Activated CD4-positive, alpha-beta memory T cell treated with anti-CD3 and anti-CD28 coated beads, Interleukin-2, amount 10 ng/mL, durations not matched to agents 7 days and 5 days (primary cell): Measurements from ENCODE around the gene IL20. TPM values are rescaled to one million over a fixed set of nuclear protein-coding genes. Genes with fewer than 3 reads are reported as not detected.

Experiments
- CTCF ChIA-PET: fragments of 350-600 bp; sonication (Branson Sonifier 250); formaldehyde crosslinking; loops from one replicate; lab custom pipeline; 2021; ENCODE audit warnings: antibody characterized with exemption, inconsistent platforms; lab: Charles Lee
- POLR2A ChIA-PET: fragments of 350-600 bp; sonication (Branson Sonifier 250); formaldehyde crosslinking; loops from one replicate; lab custom pipeline; 2021; ENCODE audit warnings: antibody characterized with exemption; lab: Charles Lee
- DNase-seq: peaks from one replicate; pipeline ENCODE4 v3.0.0-alpha.2; 2020
- H3K27ac Mint-ChIP-seq: one replicate; pipeline ENCODE4 v1.8.0; 2021; ENCODE audit warnings: mild to moderate bottlenecking, mixed read lengths
- H3K27me3 Mint-ChIP-seq: one replicate; pipeline ENCODE4 v1.8.0; 2021; ENCODE audit warnings: mixed read lengths
- H3K36me3 Mint-ChIP-seq: one replicate; pipeline ENCODE4 v1.8.0; 2021; ENCODE audit warnings: low read depth, mixed read lengths
- H3K4me1 Mint-ChIP-seq: one replicate; pipeline ENCODE4 v1.8.0; 2021; ENCODE audit warnings: mixed read lengths
- H3K4me3 Mint-ChIP-seq: one replicate; pipeline ENCODE4 v1.8.0; 2021; ENCODE audit warnings: mild to moderate bottlenecking, mixed read lengths
- H3K9me3 Mint-ChIP-seq: one replicate; pipeline ENCODE4 v1.8.0; 2021; ENCODE audit warnings: mixed read lengths
- total RNA-seq, 2 experiments: library from RNA; stranded (reverse); gene quantifications; one replicate each; pipeline ENCODE4 v1.2.3, GENCODE V29; 2021

Gene IL20
- not detected for total RNA-seq

GRCh38 chr1:206864939-206865671 lies at the start of gene IL20:
TSS of gene IL20 (plus strand) at chr1:206865623. CDS start at chr1:206865853, 230 bp downstream.
- Mint-ChIP-seq H3K4me1 (peaks cover 5% of the 10 kb centered on the region), H3K27me3 (peaks cover 54% of the 10 kb centered on the region), H3K9me3 (no peaks in the 10 kb centered on the region), H3K27ac (no peak within 1 kb of the TSS), H3K4me3 (no peak within 1 kb of the TSS), H3K36me3 (no peaks in the 10 kb centered on the region)
- ChIA-PET POLR2A (no interaction called here), CTCF (interaction anchor here (0.7 to 1.9 kb wide), 15 partner anchors 9 to 117 kb away, joined by 3 to 12 read pairs (median 4); no protein-coding TSS in a partner anchor)
- DNase-seq, result peak; percentile 80

DNA sequence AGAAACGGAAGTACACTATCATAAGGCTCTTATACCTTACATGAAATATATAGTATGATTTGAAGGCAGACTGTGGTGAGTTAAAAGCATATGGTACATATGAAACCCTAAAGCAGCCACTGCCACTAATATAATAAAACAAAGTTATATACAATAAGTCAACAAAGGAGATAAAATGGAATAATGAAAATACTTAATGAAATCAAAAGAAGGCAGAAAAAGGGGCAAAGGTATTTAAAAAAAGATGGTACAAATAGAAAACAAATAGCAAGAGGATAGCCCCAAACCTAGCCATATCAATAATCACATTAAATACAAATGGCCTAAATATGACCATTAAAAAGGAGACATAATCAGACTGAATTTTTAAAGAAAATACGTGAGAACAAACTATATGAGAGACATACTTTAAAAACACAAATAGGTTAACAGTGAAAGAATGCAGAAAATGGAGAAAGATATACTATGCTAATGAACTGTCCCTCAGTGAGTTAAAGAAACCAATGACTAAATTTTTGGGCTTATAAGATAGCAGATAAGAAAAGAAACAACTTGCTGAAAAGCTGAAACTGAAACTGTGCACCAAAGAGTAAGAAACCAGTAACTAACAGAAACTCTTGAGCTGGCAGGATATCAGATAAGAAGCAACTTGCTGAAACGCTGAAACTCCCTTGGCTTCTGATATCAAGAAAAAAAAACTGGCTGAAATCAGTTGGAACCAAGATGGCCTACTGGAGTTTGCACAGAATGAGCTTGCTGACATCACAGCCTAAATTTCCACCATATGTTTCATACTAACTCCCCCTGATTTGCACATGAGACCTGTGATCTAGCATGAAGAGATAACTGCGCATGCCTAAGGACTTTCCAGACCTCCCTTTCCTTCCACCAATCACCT lies 48.8 kb upstream of the IL20 start:
- ChIA-PET CTCF (interaction anchor here (0.6 to 2.3 kb wide), 18 partner anchors 7 to 182 kb away, joined by 3 to 20 read pairs (median 4); partner anchors contain the start of gene DYRK3), POLR2A (interaction anchor here (0.6 to 2.2 kb wide), 11 partner anchors 12 to 230 kb away, joined by 3 to 21 read pairs (median 3); partner anchors contain the start of gene IL19)
- DNase-seq, result peak; percentile 33
- peaks cover 20% of the 10 kb centered on the region for H3K36me3 Mint-ChIP-seq
- peaks cover 19% of the 10 kb centered on the region for H3K9me3 Mint-ChIP-seq
- H3K27me3 Mint-ChIP-seq, result no peaks in the 10 kb centered on the region
- H3K4me3 Mint-ChIP-seq, result peak overlapping the region; percentile 0
- peak overlapping the region; percentile 85 for H3K27ac Mint-ChIP-seq
- peaks cover 40% of the 10 kb centered on the region for H3K4me1 Mint-ChIP-seq

DNA sequence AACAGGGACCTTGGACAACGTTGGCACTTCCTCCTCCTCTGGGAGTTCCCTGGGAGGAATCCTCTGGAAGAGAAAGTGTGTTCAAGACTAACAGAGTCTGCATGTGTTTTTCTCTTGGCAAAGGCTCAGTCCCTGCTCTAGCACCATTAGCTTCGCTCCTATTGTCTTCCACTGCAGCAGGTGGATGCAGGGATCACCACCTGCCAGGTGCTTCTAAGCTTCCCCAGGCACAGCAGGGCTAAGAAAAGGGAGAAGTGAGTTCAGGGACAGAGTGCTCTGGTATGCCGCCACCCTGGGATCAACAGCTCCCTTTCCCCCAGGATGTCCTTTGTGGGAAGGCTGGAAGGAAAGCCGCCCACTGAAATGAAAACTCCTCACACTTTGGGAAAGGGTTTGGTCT lies 43.9 kb upstream of the IL20 start:
- Mint-ChIP-seq H3K27me3 (no peaks in the 10 kb centered on the region), H3K4me1 (peaks cover 22% of the 10 kb centered on the region), H3K36me3 (no peaks in the 10 kb centered on the region), H3K9me3 (no peaks in the 10 kb centered on the region), H3K27ac (no peak overlapping the region), H3K4me3 (no peak overlapping the region)
- ChIA-PET CTCF (interaction anchor here (1.1 to 1.2 kb wide), 2 partner anchors 91 to 95 kb away, joined by 3 to 4 read pairs; no protein-coding TSS in a partner anchor), POLR2A (no interaction called here)
- no peak for DNase-seq

DNA sequence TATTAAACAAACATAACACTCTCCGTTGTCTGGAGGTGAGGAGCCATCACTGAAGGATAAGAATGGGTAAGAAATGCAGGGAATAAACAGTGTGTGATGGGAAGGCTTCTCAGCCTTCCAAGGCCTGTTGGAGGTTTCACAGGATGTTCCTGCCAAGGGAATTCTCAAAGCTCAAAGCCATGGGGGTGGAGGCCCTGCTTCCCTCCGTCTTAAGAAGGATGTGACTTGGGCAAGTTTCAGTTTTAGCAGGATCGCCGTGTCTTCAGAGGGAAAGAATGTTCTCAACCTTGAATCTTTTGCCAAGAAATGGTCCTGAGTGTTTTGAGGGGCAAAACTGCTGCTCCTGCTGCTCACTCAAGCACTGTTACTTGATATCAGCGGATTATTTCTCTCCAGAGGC lies 41.7 kb upstream of the IL20 start:
- no peak overlapping the region for H3K4me3 Mint-ChIP-seq
- no peaks in the 10 kb centered on the region for H3K9me3 Mint-ChIP-seq
- no peaks in the 10 kb centered on the region for H3K27me3 Mint-ChIP-seq
- ChIA-PET POLR2A (no interaction called here), CTCF (interaction anchor here (1.2 kb wide), 1 partner anchor 156 kb away, joined by 3 read pairs; no protein-coding TSS in a partner anchor)
- no peaks in the 10 kb centered on the region for H3K36me3 Mint-ChIP-seq
- no peak for DNase-seq
- H3K4me1 Mint-ChIP-seq, result peaks cover 16% of the 10 kb centered on the region
- H3K27ac Mint-ChIP-seq, result no peak overlapping the region

DNA sequence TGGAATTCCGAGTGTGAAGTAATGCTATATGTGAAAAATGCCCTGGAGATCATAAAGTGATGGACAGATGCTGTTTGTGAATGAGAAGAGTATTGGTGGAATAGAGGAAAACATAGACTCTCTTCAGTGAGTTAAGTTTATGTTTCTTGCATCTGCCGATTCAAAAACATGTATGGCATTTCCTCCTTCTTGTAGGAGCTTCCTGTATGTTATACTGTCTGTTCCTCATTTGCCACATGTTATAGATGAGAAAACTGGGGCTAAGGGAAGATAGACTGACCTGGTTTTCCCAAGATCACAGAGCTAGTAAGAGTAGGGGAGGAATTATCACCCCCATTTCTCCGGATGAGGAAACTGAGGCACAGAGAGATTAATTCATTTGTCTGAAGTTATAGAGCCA lies 41.1 kb upstream of the IL20 start:
- POLR2A ChIA-PET, result no interaction called here
- H3K4me1 Mint-ChIP-seq, result peaks cover 22% of the 10 kb centered on the region

GRCh38 chr1:206826394-206826793 lies 39.0 kb upstream of the IL20 start:
- Mint-ChIP-seq H3K27me3 (no peaks in the 10 kb centered on the region), H3K9me3 (no peaks in the 10 kb centered on the region), H3K27ac (no peak overlapping the region), H3K4me3 (no peak overlapping the region), H3K4me1 (peaks cover 37% of the 10 kb centered on the region), H3K36me3 (no peaks in the 10 kb centered on the region)
- ChIA-PET POLR2A (no interaction called here), CTCF (interaction anchor here (0.9 to 1.7 kb wide), 2 partner anchors 8 to 86 kb away, joined by 3 to 4 read pairs; no protein-coding TSS in a partner anchor)
- DNase-seq, result no peak

More for the DNA sequence above, 41.1 kb upstream of the IL20 start:
- Mint-ChIP-seq H3K27ac (no peak overlapping the region), H3K36me3 (no peaks in the 10 kb centered on the region), H3K27me3 (no peaks in the 10 kb centered on the region), H3K9me3 (no peaks in the 10 kb centered on the region), H3K4me3 (no peak overlapping the region)
- no peak for DNase-seq
- CTCF ChIA-PET, result interaction anchor here (1.2 kb wide), 1 partner anchor 155 kb away, joined by 3 read pairs; no protein-coding TSS in a partner anchor

DNA sequence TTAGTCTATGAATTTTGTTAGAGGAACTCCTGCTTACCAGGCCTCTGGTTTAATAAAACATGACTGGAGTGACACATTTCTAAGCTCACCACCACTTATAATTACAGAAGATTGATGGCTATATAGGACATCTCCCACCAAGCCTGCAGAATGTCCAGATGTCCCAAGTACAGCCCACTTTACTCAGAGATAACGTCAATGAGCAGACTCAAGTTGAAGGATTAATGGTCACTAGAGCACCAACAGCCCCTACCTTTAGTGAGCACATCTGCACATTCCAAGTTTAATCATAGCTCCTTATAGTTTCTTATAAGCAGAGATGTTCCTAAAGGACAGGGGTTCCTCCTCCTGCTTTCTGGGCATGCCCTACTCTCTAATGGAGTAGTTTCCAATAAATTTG lies 37.4 kb upstream of the IL20 start:
- Mint-ChIP-seq H3K9me3 (no peaks in the 10 kb centered on the region), H3K36me3 (no peaks in the 10 kb centered on the region), H3K4me1 (peaks cover 47% of the 10 kb centered on the region), H3K4me3 (no peak overlapping the region), H3K27ac (no peak overlapping the region), H3K27me3 (peaks cover 6% of the 10 kb centered on the region)
- CTCF ChIA-PET, result no interaction called here
- POLR2A ChIA-PET, result no interaction called here
- no peak for DNase-seq

- POLR2A ChIA-PET, result interaction anchor here (0.6 to 1.0 kb wide), 2 partner anchors 24 to 1198 kb away, joined by 3 to 5 read pairs; no protein-coding TSS in a partner anchor
- CTCF ChIA-PET, result interaction anchor here (0.7 to 1.9 kb wide), 5 partner anchors 12 to 92 kb away, joined by 3 to 6 read pairs (median 3); partner anchors contain the start of gene IL20
- Mint-ChIP-seq H3K9me3 (no peaks in the 10 kb centered on the region), H3K27me3 (peaks cover 10% of the 10 kb centered on the region), H3K4me3 (no peak overlapping the region), H3K4me1 (peaks cover 54% of the 10 kb centered on the region), H3K36me3 (no peaks in the 10 kb centered on the region), H3K27ac (no peak overlapping the region)
- no peak for DNase-seq
Measured at GRCh38 chr1:206828765-206829164, 36.7 kb upstream of the IL20 start.

DNA sequence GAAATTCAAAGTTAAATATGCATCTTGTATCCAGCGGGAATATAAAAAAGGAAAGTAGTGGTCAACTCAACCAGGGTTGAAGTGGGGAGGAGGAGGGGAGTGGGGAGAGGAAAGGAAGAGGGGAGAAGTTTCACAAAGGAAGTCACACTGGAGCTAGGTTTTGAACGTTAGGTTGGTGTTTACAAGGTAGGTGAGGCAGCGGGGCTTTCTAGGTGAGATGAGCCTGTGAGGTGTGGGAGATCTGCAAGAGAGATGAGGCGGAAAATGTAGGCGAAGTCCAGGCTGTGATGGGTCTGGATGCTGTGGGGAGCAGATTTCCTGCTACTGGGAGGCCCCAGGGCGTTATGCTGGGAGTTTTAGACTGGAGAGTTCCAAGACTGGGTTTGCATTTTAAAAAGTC lies 36.1 kb upstream of the IL20 start:
- H3K4me1 Mint-ChIP-seq, result peaks cover 54% of the 10 kb centered on the region
- peak overlapping the region; percentile 28 for H3K27ac Mint-ChIP-seq
- POLR2A ChIA-PET, result interaction anchor here (0.6 to 1.0 kb wide), 4 partner anchors 12 to 1198 kb away, joined by 3 to 5 read pairs (median 3); no protein-coding TSS in a partner anchor
- no peak overlapping the region for H3K4me3 Mint-ChIP-seq
- H3K36me3 Mint-ChIP-seq, result no peaks in the 10 kb centered on the region
- CTCF ChIA-PET, result interaction anchor here (0.7 to 1.9 kb wide), 5 partner anchors 12 to 92 kb away, joined by 3 to 6 read pairs (median 3); partner anchors contain the start of gene IL20
- DNase-seq, result peak; percentile 25
- H3K9me3 Mint-ChIP-seq, result no peaks in the 10 kb centered on the region
- peaks cover 12% of the 10 kb centered on the region for H3K27me3 Mint-ChIP-seq

DNA sequence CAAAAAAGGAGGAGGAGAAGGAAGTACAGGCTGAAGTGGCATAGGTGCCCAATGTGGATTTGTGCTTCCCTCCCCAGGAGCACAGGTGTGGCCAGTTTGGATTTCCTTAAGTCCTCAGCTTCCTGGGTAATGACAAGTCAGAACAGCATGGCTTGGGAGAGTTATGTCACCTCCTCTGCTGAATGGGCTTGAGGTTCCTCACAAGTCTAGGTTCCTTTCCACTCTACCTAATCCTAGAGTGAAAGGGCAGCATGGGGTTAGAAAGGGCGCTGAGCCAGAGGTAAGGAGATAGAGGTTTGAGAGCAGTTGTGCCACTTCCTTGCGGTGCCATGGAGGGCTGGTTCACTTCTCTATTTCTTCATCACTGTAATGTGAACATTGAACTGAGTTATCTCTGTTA lies 35.5 kb upstream of the IL20 start:
- Mint-ChIP-seq H3K4me1 (peaks cover 51% of the 10 kb centered on the region), H3K27me3 (peaks cover 18% of the 10 kb centered on the region), H3K4me3 (no peak overlapping the region), H3K27ac (no peak overlapping the region), H3K9me3 (no peaks in the 10 kb centered on the region), H3K36me3 (no peaks in the 10 kb centered on the region)
- ChIA-PET POLR2A (interaction anchor here (0.8 to 1.0 kb wide), 4 partner anchors 13 to 90 kb away, joined by 3 to 5 read pairs (median 3); no protein-coding TSS in a partner anchor), CTCF (interaction anchor here (1.0 to 1.9 kb wide), 3 partner anchors 13 to 80 kb away, joined by 3 to 6 read pairs (median 4); partner anchors contain the start of gene IL20)
- DNase-seq, result no peak

DNA sequence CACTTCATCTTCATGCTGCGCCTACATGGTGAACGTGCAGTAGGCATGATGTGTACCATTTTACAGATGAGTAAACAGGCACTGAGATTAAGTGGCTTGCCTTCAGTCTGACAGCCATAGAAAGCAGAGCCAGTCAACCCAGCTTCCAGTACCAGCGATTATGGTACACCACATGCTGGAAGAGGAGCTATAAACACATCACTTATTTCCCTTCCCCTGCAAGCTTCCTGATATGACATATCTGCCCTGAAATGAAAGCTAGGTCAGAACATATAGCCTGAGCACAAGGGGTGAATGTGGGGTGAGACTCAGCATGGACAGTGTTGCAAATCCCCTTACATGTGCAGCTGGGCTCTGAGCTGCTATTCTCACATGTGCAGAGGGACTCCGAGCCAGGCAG lies 33.8 kb upstream of the IL20 start:
- Mint-ChIP-seq H3K9me3 (no peaks in the 10 kb centered on the region), H3K36me3 (no peaks in the 10 kb centered on the region), H3K4me3 (no peak overlapping the region), H3K27ac (no peak overlapping the region), H3K4me1 (peaks cover 50% of the 10 kb centered on the region), H3K27me3 (peaks cover 29% of the 10 kb centered on the region)
- DNase-seq, result no peak
- POLR2A ChIA-PET, result interaction anchor here (1.6 kb wide), 2 partner anchors 15 to 29 kb away, joined by 6 to 7 read pairs; no protein-coding TSS in a partner anchor
- CTCF ChIA-PET, result interaction anchor here (0.8 to 2.3 kb wide), 6 partner anchors 11 to 105 kb away, joined by 3 to 12 read pairs (median 4); no protein-coding TSS in a partner anchor

DNA sequence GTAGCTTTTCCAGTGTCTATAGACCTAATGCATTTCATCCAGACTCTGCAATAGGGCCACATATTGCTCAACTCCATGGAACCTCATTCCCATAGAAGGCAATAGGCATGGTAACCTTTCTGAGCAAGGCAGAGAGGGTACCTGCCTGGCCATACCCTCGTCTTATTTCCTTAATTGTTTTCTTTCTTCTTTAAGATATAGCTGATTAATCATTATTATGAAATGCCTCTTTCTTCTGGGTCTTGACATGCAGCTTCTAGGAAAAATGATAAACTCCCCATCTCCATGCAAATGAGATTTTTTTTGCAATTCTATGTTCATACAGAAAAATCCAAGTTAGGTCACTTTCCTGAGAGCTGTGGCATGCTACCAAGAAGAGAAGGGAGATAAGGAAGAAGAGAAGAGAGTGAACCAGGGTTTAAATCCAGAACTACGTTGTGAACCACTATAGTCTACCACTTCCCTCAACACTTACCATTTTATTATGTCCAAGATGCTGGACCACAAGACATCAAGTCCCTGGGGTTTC lies 33.0 kb upstream of the IL20 start:
- Mint-ChIP-seq H3K4me3 (no peak overlapping the region), H3K36me3 (no peaks in the 10 kb centered on the region), H3K4me1 (peaks cover 47% of the 10 kb centered on the region), H3K27me3 (peaks cover 35% of the 10 kb centered on the region), H3K9me3 (no peaks in the 10 kb centered on the region), H3K27ac (no peak overlapping the region)
- CTCF ChIA-PET, result interaction anchor here (0.8 to 2.3 kb wide), 7 partner anchors 10 to 106 kb away, joined by 3 to 12 read pairs (median 4); no protein-coding TSS in a partner anchor
- DNase-seq, result no peak
- POLR2A ChIA-PET, result interaction anchor here (1.6 kb wide), 2 partner anchors 16 to 30 kb away, joined by 6 to 7 read pairs; no protein-coding TSS in a partner anchor
